Kasumi-1 (cell line): ENCODE results near the gene GCLC.

Experiments
- DNase-seq, 2 experiments: peaks; one replicate each; lab custom pipeline; 2025; lab: John Stamatoyannopoulos, UW

GCLC gene

DNA sequence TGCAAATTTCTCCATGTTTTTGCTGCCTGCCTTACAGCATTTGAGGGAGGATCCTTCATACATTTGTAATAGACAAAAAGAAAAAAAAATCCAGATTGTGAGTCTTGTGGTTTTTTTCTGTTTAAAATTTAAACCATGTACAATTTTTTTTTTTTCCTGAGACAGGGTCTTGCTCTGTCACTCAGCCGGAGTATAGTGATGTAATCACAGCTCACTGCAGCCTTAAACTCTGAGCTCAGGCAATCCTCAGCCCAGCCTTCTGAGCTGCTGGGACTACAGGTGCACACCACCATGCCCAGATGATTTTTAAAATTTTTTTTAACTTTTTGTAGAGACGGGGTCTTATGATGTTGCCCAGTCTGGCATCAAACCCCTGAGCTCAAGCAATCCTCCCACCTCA is 97.0 kb downstream of the GCLC start:
- DNase-seq: no peak
